SK-N-SH (cell line): ENCODE results near the gene SIGMAR1. TPM values are rescaled to one million over a fixed set of nuclear protein-coding genes. Genes with fewer than 3 reads are reported as not detected.

Experiments
- CTCF ChIA-PET: fragments of 300-600, 350-600 bp; formaldehyde crosslinking; extraction: SDS; loops from one replicate; lab custom pipeline; 2021; lab: Yijun Ruan, JAX
- POLR2A ChIA-PET: fragments of 350-600 bp; sonication (Branson Sonifier 250); formaldehyde crosslinking; extraction: SDS; loops from one replicate; lab custom pipeline; 2020; ENCODE audit warnings: antibody characterized with exemption, inconsistent platforms; lab: Yijun Ruan, JAX
- DNase-seq: peaks from one replicate; pipeline ENCODE4 v3.0.0; 2012
- H2AFZ ChIP-seq: fragments of 200-600 bp; sonication (generic); 2 replicates; pipeline ENCODE4 v1.8.1; 2016; ENCODE audit warnings: antibody characterized with exemption, mild to moderate bottlenecking, low read depth
- H3F3A ChIP-seq: fragments of 200-600 bp; sonication (generic); replicated peaks from 2 replicates; pipeline ENCODE3; 2016; ENCODE audit warnings: antibody characterized with exemption, mild to moderate bottlenecking; ENCODE audit not compliant: insufficient read depth
- H3K27ac ChIP-seq, 2 experiments: fragments of 200-500 bp in 1 of 2; fragments of 200-600 bp in 1 of 2; sonication (Bioruptor generic) in 1 of 2; sonication (generic), shearing (Covaris generic) in 1 of 2; 2 replicates each; pipeline versions ENCODE4 v1.5.1 to v1.6.1; 2014 to 2016; ENCODE audit warnings: low read depth in 2 of 2, inconsistent platforms in 1 of 2, low read length in 1 of 2, mild to moderate bottlenecking in 1 of 2, mixed read lengths in 1 of 2
- H3K27me3 ChIP-seq: fragments of 200-600 bp; sonication (generic), shearing (Covaris generic); 2 replicates; pipeline ENCODE4 v1.6.1; 2016; ENCODE audit warnings: mixed run types; ENCODE audit not compliant: insufficient read depth
- H3K36me3 ChIP-seq, 2 experiments: fragments of 200-500 bp in 1 of 2; fragments of 200-600 bp in 1 of 2; sonication (Bioruptor generic) in 1 of 2; sonication (generic) in 1 of 2; replicated peaks in 1 of 2; 2 replicates each; pipeline versions ENCODE3 to v1.5.1; 2014 to 2016; ENCODE audit warnings: low read length in 1 of 2, mild to moderate bottlenecking in 1 of 2; ENCODE audit not compliant: insufficient read depth in 2 of 2, control insufficient read depth in 1 of 2
- H3K4me1 ChIP-seq, 2 experiments: fragments of 200-500 bp in 1 of 2; fragments of 200-600 bp in 1 of 2; sonication (Bioruptor generic) in 1 of 2; sonication (generic), shearing (Covaris generic) in 1 of 2; 2 replicates each; pipeline versions ENCODE4 v1.5.1 to v1.6.1; 2014 to 2016; ENCODE audit warnings: low read depth in 1 of 2, low read length in 1 of 2, mixed run types in 1 of 2; ENCODE audit not compliant: insufficient read depth in 2 of 2, control insufficient read depth in 1 of 2
- H3K4me2 ChIP-seq: fragments of 200-600 bp; sonication (generic), shearing (Covaris generic); 2 replicates; pipeline ENCODE4 v1.6.1; 2017; ENCODE audit warnings: mixed run types
- H3K4me3 ChIP-seq, 2 experiments: fragments of 200-500 bp in 1 of 2; fragments of 200-600 bp in 1 of 2; sonication (Bioruptor generic) in 1 of 2; sonication (generic), shearing (Covaris generic) in 1 of 2; 2 replicates each; pipeline versions ENCODE4 v1.5.1 to v1.8.1; 2014 to 2016; ENCODE audit warnings: low read depth in 2 of 2, inconsistent platforms in 1 of 2, low read length in 1 of 2, mild to moderate bottlenecking in 1 of 2, mixed read lengths in 1 of 2, moderate library complexity in 1 of 2
- H3K79me2 ChIP-seq: fragments of 200-600 bp; sonication (generic); 2 replicates; pipeline ENCODE4 v1.8.1; 2017; ENCODE audit warnings: mild to moderate bottlenecking; ENCODE audit not compliant: insufficient read depth
- H3K9ac ChIP-seq: fragments of 200-600 bp; sonication (generic); 2 replicates; pipeline ENCODE4 v1.6.1; 2017; ENCODE audit warnings: mixed run types
- H3K9me2 ChIP-seq: fragments of 200-600 bp; sonication (generic); 2 replicates; pipeline ENCODE4 v1.6.1; 2017; ENCODE audit warnings: mixed run types
- H3K9me3 ChIP-seq: fragments of 200-600 bp; sonication (generic); 2 replicates; pipeline ENCODE4 v1.6.1; 2017; ENCODE audit warnings: mixed run types, mild to moderate bottlenecking, moderate library complexity
- H4K20me1 ChIP-seq: fragments of 200-600 bp; sonication (generic); 2 replicates; pipeline ENCODE4 v1.6.1; 2017; ENCODE audit warnings: mild to moderate bottlenecking, mixed run types; ENCODE audit not compliant: insufficient read depth
- CHD2 ChIP-seq: fragments of 150-350 bp; IDR thresholded peaks from 2 replicates; pipeline ENCODE4 v1.6.1; 2018; ENCODE audit warnings: low read length; ENCODE audit not compliant: partially characterized antibody
- ELF1 ChIP-seq: IDR thresholded peaks from 2 replicates; pipeline ENCODE4 v1.4.0; 2012
- EP300 ChIP-seq, 2 experiments: IDR thresholded peaks; 2 replicates each; pipeline versions ENCODE4 v1.4.0 to v1.6.1; 2012; ENCODE audit warnings: borderline replicate concordance in 1 of 2, low read depth in 1 of 2, low read length in 1 of 2
- FOSL2 ChIP-seq: IDR thresholded peaks from 2 replicates; pipeline ENCODE4 v1.4.0; 2012; ENCODE audit warnings: low read depth, mild to moderate bottlenecking, moderate library complexity, borderline replicate concordance
- FOXJ3 ChIP-seq: sonication (generic); formaldehyde crosslinking; IDR thresholded peaks from 2 replicates; pipeline ENCODE4 v1.5.1; 2020; ENCODE audit warnings: mild to moderate bottlenecking, missing genetic modification reagents
- GABPA ChIP-seq: IDR thresholded peaks from 2 replicates; pipeline ENCODE4 v1.4.0; 2012; ENCODE audit warnings: low read depth, mild to moderate bottlenecking
- JUND ChIP-seq: IDR thresholded peaks from 2 replicates; pipeline ENCODE4 v1.4.0; 2012
- MEF2A ChIP-seq: IDR thresholded peaks from 2 replicates; pipeline ENCODE4 v1.4.0; 2012; ENCODE audit warnings: low read depth, borderline replicate concordance
- MXI1 ChIP-seq: IDR thresholded peaks from 2 replicates; pipeline ENCODE4 v1.6.1; 2012; ENCODE audit warnings: mild to moderate bottlenecking, low read depth, low read length, improper control_type of control experiment
- NFIC ChIP-seq: IDR thresholded peaks from 2 replicates; pipeline ENCODE4 v1.4.0; 2012; ENCODE audit warnings: borderline replicate concordance
- NRF1 ChIP-seq: IDR thresholded peaks from 2 replicates; pipeline ENCODE4 v1.6.1; 2012; ENCODE audit warnings: low read depth, mild to moderate bottlenecking, low read length
- POLR2AphosphoS5 ChIP-seq: IDR thresholded peaks from 2 replicates; pipeline ENCODE4 v1.6.1; 2012; ENCODE audit warnings: low read depth, low read length
- RAD21 ChIP-seq: IDR thresholded peaks from 2 replicates; pipeline ENCODE4 v1.6.1; 2012; ENCODE audit warnings: mild to moderate bottlenecking, low read length
- RCOR1 ChIP-seq: fragments of 150-350 bp; IDR thresholded peaks from 2 replicates; pipeline ENCODE4 v1.6.1; 2017; ENCODE audit warnings: antibody characterized with exemption, low read length
- RFX5 ChIP-seq: IDR thresholded peaks from 2 replicates; pipeline ENCODE4 v1.6.1; 2012; ENCODE audit warnings: mild to moderate bottlenecking, improper control_type of control experiment, low read length
- SMC3 ChIP-seq: IDR thresholded peaks from 2 replicates; pipeline ENCODE4 v1.6.1; 2012; ENCODE audit warnings: low read depth, low read length, improper control_type of control experiment
- WGBS: methylation state at CpG from one replicate; pipeline ENCODE4 v1.1.6; 2017; ENCODE audit warnings: low lambda C conversion rate; 5-methylcytosine and 5-hydroxymethylcytosine counted together
- polyA plus RNA-seq, 3 experiments: library from polyadenylated mRNA; depleted of rRNA; stranded (reverse); fragments of >200 nt; gene quantifications; 2 replicates each; pipeline ENCODE4 v1.2.3, GENCODE V29; 2012
- TF ChIP-seq, protein P1 (sequence below): IDR thresholded peaks from 2 replicates; pipeline ENCODE4 v1.6.1; 2012; ENCODE audit warnings: mild to moderate bottlenecking, low read depth, low read length, moderate library complexity
- TF ChIP-seq, protein P2 (sequence below): fragments of 150-350 bp; IDR thresholded peaks from 2 replicates; pipeline ENCODE4 v1.6.1; 2017; ENCODE audit warnings: antibody characterized with exemption, low read length, low read depth, borderline replicate concordance

Gene SIGMAR1
- polyA plus RNA-seq, 1 of the 3 experiments (the other 2 are of a cell fraction) = 79.0 TPM

DNA sequence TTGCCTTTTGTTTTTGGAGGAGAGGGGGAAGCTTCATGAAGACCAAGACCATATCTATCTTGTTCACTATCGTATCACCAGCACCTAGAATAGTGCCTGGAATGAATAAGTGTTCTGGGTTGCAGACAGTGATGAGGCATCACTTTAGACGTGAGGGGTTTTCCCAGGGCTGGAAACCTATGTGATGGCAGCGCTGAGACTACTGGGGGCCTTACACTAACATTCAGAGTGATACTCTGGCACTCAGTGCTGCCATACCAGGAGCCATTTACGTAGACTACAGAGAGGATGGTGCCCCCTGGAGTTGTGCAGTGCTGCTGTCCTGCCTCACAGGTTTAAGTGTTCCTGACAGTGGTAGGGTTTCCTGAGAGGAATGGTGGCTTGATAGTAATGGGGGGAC lies 46.6 kb upstream of the SIGMAR1 start:
- H2AFZ ChIP-seq = no peak overlapping the region
- no peak overlapping the region for H3K4me3 ChIP-seq
- ChIA-PET CTCF (interaction anchor here (1.4 kb wide), 1 partner anchor 17 kb away, joined by 5 read pairs; no protein-coding TSS in a partner anchor), POLR2A (no interaction called here)
- H3K79me2 ChIP-seq = no peaks in the 10 kb centered on the region
- no peak overlapping the region for H3K4me2 ChIP-seq
- H4K20me1 ChIP-seq = no peaks in the 10 kb centered on the region
- H3K36me3 ChIP-seq = no peaks in the 10 kb centered on the region
- no peaks in the 10 kb centered on the region for H3K4me1 ChIP-seq
- H3F3A ChIP-seq = no peaks in the 10 kb centered on the region
- WGBS = 90% methylated on average over 3 of the region's 4 CpGs
- no peaks in the 10 kb centered on the region for H3K27me3 ChIP-seq
- H3K9me2 ChIP-seq = no peaks in the 10 kb centered on the region
- no peak for DNase-seq
- no peak overlapping the region for H3K9ac ChIP-seq
- no peak for TF ChIP-seq SMC3
- TF ChIP-seq, protein P1, sequence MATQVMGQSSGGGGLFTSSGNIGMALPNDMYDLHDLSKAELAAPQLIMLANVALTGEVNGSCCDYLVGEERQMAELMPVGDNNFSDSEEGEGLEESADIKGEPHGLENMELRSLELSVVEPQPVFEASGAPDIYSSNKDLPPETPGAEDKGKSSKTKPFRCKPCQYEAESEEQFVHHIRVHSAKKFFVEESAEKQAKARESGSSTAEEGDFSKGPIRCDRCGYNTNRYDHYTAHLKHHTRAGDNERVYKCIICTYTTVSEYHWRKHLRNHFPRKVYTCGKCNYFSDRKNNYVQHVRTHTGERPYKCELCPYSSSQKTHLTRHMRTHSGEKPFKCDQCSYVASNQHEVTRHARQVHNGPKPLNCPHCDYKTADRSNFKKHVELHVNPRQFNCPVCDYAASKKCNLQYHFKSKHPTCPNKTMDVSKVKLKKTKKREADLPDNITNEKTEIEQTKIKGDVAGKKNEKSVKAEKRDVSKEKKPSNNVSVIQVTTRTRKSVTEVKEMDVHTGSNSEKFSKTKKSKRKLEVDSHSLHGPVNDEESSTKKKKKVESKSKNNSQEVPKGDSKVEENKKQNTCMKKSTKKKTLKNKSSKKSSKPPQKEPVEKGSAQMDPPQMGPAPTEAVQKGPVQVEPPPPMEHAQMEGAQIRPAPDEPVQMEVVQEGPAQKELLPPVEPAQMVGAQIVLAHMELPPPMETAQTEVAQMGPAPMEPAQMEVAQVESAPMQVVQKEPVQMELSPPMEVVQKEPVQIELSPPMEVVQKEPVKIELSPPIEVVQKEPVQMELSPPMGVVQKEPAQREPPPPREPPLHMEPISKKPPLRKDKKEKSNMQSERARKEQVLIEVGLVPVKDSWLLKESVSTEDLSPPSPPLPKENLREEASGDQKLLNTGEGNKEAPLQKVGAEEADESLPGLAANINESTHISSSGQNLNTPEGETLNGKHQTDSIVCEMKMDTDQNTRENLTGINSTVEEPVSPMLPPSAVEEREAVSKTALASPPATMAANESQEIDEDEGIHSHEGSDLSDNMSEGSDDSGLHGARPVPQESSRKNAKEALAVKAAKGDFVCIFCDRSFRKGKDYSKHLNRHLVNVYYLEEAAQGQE = no peak
- no peak for TF ChIP-seq FOXJ3 (CRISPR knock-in tag)
- TF ChIP-seq RFX5 = no peak
- no peak for TF ChIP-seq ELF1
- no peak for TF ChIP-seq NFIC
- no peak for TF ChIP-seq MEF2A
- no peak for TF ChIP-seq EP300 (IDR thresholded peaks at IDR 0.05; ENCODE audit: borderline replicate concordance in 1 of 2, low read depth in 1 of 2, low read length in 1 of 2)
- TF ChIP-seq, protein P2, sequence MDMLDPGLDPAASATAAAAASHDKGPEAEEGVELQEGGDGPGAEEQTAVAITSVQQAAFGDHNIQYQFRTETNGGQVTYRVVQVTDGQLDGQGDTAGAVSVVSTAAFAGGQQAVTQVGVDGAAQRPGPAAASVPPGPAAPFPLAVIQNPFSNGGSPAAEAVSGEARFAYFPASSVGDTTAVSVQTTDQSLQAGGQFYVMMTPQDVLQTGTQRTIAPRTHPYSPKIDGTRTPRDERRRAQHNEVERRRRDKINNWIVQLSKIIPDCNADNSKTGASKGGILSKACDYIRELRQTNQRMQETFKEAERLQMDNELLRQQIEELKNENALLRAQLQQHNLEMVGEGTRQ = no peak
- TF ChIP-seq POLR2AphosphoS5 = no peak
- no peak for TF ChIP-seq GABPA
- TF ChIP-seq RCOR1 = no peak
- no peak overlapping the region for H3K27ac ChIP-seq
- H3K9me3 ChIP-seq = no peaks in the 10 kb centered on the region

DNA sequence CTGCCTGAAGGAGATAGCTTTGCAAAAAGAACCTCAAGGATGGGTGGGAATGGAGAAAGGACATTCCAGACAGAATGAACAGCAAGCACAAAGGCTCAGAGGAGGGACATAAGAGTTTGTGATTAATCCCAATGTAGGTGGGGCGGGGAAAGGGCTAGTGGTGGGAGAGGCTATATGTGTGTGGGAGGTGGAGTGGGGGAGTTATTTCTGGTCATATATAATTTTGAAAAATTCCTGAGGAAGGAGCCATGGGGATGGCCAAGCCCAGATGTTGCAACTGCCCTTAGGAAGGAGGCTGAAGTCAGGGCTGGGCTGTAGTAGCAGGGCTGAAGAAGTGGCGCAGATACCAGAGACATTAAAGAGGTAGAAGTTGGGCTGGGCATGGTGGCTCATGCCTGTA lies 38.3 kb upstream of the SIGMAR1 start:
- 94% methylated on average over 2 of the region's 2 CpGs for WGBS
- ChIA-PET POLR2A (no interaction called here), CTCF (interaction anchor here (0.7 to 5.7 kb wide), 13 partner anchors 10 to 193 kb away, joined by 3 to 57 read pairs (median 5); partner anchors contain the start of genes CCL19 and GALT)
- Histone ChIP-seq H3K4me2 (no peak overlapping the region), H3K27ac (no peak overlapping the region), H3K9ac (no peak overlapping the region), H3K4me3 (no peak overlapping the region), H3K9me3 (no peaks in the 10 kb centered on the region), H3K9me2 (no peaks in the 10 kb centered on the region), H3K4me1 (no peaks in the 10 kb centered on the region), H3K79me2 (no peaks in the 10 kb centered on the region), H2AFZ (no peak overlapping the region), H3K36me3 (no peaks in the 10 kb centered on the region), H3K27me3 (no peaks in the 10 kb centered on the region), H3F3A (no peaks in the 10 kb centered on the region), H4K20me1 (no peaks in the 10 kb centered on the region)
- TF ChIP-seq MXI1 (no peak), NRF1 (no peak), CHD2 (no peak), FOXJ3 (CRISPR knock-in tag) (no peak), RAD21 (no peak), FOSL2 (no peak), JUND (no peak)
- TF ChIP-seq, protein P1 = no peak
- TF ChIP-seq, protein P2 = no peak
- DNase-seq = no peak
